Activated CD4-positive, alpha-beta T cell treated with anti-CD3 and anti-CD28 coated beads for 1 hour (primary cell): ENCODE measurements around the gene TMEM101.
"Not testable (repeated sequence)": the region's sequence is repeated elsewhere in the genome, so short reads cannot be mapped to it uniquely, and the experiment has no call there.

ENCODE experiments used
- DNase-seq: peaks from one replicate; pipeline ENCODE4 v3.0.0-alpha.2; 2020

The TMEM101 gene

DNA sequence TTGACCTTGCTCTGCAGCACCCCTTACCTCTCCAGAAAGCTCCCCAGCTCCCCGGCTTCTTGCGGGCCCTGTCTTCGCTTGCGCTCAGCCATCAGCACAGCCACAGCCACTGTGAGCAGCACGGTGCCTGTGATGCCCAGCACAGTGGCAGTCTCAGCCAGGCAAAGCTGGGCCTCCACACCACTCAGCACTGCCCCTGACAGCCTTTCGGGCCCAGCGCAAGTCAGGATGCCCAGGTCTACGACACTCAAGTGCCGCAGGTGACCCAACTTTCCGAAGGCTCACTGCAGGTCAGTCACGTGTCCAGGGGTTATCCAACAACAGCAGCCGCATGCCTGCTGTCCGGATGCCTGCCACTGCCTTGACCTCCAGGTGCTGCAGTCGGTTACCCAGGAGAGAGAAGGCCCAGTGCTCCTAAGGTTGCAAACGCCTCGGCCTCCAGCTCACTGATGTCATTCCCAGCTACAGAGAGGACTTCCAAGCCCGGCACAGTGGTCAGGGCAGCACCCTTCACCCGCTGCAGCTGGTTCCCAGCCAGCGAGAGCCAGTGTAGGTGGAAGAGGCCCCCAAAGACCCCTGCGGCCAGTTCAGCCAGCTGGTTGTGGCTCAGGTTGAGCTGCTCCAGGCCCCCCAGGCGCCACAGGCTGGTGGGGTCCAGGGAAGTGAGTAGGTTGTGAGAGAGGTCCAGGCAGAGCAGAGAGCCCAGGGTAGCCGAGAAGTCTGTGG, 8.9 kb upstream of the TMEM101 start:
- no peak for DNase-seq

DNA sequence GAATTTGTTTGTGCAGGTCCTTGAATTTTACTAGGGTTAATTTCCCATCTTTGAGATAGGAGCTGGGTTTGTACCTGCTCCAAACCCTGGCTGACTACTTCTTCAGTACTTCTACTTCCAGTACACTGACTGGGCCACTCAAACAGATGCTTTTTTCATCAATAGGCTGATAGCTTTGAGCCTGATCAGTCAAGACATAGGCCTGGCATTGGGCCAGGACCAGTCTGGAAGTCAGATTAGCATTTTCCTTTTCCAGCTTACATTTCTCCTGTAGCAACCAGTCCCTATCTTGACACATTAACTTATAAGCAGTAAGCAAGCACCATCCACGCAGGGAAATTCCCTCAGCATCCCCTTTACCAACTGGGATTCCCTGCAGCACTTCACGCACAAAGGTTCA, 7.5 kb upstream of the TMEM101 start:
- DNase-seq = no peak

DNA sequence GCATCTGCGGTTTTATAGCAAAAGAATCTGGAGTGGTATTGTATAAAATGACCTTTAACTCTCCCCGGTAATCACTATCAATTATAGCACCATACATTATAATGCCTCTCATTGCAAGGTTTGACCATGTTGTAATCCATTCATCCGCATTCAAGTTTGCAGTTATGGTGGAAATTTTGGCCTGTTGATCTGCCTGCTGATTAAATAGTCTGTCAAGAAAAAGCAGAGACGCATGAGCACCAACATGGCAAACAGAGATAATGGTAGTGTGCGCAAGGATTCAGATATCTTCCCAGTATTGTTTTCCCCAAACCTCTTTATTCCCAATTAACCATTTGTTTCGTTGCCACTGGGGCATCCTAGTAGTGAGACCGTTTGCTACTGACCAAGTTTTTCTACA, 6.5 kb upstream of the TMEM101 start:
- DNase-seq = not testable (repeated sequence)

DNA sequence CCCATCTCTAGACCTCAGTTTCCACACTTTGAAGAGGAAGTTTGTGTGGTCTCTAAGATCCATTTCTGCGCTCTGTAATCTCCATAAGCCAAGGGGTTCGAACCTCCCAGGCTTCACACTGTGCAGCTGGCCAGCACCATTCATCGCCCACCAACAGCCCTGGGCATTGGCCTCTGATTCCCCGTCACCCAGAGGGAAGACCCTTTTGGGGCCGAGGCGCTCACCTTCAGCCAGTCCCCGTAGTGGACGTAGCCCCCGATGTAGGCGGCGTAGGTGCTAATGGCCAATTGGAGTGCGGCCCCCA, 678 bp downstream of the TMEM101 start:
- no peak for DNase-seq

DNA sequence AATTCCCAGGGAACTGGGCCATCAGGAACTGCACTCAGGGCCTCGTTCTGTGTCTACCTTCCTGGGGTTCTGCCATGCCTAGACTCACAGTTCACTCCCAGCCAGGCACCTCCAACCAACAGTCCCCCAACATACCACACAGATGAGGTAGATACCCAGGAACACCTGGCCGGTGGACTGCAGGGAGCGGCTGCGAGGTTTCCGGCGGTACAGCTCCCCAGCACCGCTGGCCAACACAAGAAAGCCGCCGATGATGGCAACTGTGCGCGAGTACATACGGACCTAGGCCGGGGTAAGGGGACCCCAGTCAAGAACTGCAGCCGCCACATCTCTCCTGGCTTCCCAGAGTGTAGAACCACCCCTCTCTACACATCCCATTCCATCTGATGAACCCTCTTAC, 1.9 kb downstream of the TMEM101 start:
- DNase-seq = no peak

DNA sequence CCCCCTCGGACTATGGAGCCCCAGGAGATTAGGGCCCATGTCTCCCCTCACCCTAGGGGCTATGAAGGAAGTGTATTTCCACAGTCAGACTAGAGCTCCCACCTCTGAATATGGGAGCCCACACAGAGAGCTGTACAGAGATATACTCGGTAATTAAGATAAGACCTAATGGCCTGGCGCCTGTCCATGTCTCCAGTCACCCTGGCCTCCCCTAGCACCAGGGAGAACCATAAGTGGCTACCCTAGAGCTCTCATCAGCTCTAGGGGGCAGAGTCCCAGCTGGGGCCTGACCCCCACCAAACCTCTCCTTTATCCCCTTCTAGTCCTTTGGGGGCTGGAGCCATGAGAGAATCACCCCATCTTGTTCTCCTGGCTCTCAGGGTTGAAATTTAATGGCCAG, 2.4 kb downstream of the TMEM101 start:
- DNase-seq = no peak

DNA sequence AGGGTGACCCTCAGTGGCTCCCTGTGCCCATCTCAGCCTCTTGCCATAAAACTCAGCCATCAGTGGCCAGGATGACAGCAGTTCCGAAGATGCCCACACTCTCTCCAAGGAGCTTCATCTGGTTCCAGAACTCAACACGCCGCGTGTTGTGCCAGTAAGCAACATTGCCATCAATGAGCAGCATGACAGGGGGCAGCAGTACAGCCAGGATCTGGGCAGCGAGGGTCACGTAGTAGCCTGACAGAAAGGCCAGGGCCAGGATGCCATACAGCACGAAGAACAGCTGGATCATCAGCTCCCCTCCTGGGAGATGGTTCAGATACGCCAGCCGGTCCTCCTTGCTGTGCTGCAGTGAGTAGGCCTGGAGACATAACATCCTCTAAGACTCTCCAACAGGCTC, 2.9 kb downstream of the TMEM101 start:
- no peak for DNase-seq

DNA sequence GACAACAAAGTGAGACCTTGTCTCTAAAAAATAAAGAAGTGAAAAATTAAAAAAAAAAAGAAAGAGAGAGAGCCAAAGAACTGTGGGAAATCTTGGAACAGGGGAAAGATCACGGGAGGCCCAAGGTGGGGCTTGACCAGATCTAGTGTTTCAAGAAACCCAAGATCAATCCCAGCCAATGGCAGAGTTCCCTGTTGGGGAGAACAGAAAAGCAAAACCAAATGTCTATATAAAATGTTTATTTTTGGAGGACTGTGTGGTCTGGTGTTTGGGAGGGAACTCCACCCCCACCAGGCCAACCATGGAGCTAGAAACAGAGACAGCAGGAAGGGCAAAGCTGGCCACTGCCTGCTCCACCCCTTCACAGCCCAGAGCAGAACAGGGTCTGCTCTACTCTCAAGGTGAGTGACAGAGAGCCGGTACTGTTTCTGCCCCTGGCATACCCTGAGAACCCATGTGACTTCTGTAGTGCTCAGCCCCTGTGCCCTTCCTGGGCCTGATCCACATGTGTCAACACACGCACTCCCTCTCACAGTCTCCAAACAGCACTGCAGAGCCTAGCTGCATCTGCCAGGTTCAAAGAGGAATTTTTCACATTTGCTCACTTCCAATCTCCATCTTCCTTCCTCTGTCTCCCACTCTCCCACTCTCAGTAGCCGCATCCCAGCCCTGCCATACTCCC, 3.7 kb downstream of the TMEM101 start:
- no peak for DNase-seq

DNA sequence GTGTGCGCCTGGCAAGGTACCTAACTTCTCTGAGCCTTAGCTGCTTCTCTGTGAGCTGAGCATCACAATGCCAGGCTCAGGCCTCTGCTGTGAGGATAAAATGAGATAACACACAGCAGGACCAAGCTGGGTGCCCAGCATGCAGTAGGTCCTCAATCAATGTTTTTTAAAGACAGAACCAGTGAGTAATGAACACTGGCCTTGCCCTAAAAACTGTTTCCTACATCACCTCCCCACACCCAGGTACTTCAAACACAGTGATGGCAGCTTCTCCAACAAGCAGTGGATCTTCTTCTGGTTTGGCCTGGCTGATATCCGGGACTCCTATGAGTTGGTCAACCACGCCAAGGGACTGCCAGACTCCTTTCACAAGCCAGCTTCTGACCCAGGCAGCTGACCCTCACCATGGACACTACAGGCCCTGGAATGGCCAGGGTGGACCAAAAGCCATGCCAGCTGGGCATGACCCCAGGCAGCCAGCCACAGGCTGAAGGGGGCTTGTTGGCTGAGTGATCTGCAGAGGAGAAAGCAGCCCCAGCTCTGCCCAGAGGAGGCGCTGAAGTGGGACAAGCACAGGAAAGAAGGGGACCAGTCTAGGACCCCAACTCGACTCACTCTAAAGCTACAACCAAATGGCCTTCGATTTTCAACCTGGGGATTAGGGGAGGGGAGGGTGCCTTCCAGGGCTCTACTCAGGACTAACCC, 6.4 kb downstream of the TMEM101 start:
- no peak for DNase-seq

DNA sequence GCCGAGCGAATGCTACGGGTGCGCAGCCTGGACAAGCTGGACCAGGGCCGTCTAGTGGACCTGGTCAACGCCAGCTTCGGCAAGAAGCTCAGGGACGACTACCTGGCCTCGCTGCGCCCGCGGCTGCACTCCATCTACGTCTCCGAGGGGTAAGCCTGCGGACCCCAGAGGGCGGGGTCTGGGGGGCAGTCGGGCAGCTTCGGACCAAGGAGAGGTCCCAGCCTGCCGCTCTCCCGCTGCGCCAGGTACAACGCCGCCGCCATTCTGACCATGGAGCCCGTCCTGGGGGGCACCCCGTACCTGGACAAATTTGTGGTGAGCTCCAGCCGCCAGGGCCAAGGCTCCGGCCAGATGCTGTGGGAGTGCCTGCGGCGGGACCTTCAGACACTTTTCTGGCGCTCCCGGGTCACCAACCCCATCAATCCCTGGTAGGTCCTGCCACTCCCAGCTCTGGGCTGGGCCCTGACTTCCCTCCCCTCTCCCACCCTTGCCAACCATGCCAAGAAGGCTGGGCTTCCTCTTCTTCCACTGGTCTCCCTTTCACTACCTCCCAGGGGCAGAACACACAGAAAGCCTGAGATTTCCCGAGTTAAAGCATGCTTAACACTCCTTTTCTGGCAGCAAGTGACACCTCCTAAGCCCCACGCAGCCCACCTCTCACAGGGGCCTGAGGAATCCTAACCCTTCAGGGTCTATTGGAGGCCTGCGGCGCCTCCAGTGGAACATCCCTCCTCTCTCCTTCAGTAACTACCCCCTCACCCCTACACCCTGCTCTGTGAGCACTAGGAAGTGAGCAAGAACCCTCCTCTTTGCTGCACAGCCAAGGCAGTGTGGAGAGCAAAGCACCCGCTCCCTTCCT, 7.2 kb downstream of the TMEM101 start:
- no peak for DNase-seq

DNA sequence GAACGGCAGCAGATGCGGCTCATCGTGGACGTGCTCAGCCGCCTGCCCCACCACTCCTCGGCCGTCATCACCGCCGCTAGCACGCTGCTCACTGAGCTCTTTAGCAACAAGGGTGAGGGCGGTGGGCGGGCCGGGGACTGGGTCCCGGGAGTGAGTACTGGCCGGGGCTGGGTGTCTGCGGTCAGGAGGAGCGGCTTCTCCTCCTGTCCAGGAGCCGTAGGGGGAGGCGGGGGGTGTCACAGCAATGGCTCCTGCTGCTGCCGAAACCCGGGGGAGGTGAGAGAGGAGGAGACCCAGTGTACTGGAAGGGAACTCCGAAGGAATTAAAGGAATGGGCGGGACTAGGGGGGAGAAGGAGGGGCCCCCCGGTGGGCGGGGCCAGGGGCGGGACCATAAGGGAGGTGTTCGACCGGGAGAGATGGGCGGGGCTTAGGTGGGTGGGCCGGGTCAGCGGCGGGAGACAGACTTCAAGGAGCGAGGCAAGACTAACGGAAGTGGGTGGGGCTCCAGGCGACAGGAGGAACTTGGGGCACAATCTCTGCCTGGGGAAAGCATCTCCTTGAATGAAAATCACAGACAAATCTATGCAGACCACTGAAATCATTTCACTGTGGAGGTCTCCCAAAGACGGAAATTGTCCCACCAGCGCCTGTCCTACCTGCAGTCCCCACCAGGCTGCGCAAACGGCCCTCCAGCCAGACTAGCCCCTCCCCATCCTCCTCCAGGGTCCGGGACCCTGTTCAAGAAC, 8.0 kb downstream of the TMEM101 start:
- DNase-seq = peak; percentile 92

DNA sequence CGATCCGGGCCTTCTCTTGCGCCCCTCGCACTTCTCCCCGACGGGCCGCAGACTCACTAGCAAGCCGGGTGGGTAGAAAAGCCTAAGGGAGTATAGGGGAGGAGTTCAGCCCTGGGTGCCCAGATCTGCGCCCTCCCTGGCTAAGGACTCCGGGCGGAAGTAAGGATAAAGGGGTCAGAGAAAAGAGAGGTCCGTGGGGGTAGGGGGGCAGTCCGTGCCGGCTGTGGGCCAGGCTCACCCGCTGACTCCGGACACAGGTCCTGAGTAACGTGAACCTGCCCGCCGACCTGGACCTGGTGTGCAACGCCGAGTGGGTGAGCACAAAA, 8.5 kb downstream of the TMEM101 start:
- no peak for DNase-seq

DNA sequence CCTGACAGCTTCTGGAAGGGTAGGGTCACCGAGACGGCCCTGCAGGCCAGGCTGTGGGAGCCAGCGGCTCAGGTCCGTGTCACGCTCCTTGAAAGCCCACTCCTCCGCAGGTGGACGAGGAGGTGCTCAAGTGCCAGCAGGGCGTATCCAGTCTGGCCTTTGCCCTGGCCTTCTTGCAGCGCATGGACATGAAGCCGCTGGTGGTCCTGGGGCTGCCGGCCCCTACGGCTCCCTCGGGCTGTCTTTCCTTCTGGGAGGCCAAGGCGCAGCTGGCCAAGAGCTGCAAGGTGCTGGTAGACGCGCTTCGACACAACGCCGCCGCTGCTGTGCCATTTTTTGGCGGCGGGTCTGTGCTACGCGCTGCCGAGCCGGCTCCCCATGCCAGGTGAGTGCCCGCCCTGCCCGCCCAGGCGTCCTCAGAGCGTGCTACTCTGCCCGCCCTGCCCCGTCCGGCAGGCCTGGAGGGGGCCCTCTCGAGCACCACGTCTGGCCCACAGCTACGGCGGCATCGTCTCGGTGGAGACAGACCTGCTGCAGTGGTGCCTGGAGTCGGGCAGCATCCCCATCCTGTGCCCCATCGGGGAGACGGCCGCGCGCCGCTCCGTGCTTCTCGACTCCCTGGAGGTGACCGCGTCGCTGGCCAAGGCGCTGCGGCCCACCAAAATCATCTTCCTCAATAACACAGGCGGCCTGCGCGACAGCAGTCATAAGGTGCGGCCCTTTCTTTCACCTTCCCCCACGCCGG, 9.1 kb downstream of the TMEM101 start:
- DNase-seq = peak; percentile 23

DNA sequence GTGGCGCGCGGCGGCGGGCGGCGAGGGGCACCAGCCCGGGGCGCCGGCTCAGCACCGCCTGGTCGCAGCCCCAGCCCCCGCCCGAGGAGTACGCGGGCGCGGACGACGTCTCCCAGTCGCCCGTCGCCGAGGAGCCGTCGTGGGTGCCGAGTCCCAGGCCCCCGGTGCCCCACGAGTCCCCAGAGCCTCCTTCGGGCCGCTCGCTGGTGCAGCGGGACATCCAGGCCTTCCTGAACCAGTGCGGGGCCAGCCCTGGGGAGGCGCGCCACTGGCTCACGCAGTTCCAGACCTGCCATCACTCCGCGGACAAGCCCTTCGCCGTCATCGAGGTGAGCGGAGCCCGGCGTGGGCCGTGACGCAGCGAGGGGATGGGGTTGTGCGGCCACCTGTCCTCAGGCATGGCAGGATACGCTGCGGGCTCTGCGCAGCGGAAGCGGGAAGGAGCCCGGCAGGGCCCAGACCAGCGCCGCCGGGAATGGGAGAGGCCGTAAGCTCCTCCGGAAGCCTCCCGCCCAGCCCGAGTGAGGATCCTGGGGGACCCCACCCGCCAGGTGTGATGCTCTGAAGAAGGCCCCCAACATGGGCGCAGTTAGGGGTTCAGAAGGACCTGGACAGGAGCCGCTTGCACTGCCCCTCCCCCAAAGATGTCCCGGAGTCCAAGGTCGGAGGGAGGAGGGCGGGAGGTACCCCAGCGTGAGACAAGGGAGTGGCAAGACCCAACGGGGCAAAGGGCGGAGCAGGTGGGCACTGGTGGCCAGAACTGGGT, 9.8 kb downstream of the TMEM101 start:
- DNase-seq = no peak

DNA sequence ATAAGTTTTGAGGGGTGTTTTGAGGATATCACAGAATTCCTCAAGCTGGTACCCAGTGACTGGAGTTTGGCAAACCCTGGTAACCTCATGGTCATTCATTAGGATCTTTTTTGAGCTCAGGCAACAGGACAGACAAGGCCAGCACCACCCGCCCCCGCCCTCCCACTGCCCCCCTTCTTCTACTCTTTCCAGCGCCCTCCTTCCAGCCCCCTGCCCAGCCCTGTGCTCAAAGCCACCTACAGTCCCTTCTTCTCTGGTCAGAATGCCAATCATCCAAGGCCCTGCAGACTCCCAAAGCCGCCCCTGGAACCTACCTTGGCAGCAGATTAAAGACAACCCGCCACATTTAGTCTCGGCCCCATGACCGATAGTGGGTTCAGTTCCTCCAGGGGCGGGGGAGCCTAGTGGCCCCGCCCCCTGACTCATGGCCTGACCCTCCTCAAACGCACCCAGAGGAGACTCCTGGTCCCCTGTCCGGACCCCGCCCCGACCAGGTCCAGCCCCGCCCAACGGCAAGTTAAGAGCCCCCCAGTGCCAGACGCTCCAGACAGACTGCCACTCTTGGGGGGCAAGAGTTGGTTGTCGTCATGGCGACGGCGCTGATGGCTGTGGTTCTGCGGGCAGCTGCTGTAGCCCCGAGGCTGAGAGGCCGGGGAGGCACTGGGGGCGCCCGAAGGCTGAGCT, 10.5 kb downstream of the TMEM101 start, which contains the start of gene NAGS:
Gene NAGS (plus strand): TSS at position 546 of the 684 bp plus-strand sequence. CDS start 42 bp downstream, at position 588.
- no peak for DNase-seq

DNA sequence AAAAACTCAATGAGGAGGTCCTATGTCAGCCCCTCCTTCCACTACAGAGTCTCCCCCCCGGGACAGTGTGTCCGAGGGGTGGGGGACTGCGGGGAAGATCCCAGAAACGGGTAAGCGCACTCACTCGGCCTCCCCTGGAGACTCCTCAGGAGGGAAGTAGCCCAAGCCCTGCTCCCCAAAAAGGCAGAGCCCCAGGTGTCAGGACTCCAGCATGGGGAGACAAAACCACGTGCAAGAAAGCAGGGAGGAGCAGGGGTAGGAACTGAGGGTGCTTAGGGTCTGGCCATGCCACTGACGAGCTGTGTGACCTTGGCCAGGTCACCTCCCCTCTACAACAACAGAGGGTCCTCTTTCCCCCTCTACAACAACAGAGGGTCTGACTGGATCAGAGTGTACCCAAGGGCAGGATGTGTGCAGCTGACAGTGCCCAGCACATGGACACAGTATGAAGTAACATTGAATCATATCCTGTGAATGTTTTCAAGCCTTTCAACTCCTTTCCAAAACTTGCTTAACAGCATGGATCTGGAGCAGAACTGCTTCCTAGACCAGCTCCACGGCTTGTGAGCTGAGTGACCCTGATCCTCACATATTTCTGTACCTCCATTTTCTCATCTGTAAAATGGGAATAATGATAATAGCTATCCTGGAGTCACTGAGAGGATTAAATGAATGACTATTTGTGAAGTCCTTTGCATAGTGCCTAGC, 12.5 kb downstream of the TMEM101 start:
- no peak for DNase-seq

DNA sequence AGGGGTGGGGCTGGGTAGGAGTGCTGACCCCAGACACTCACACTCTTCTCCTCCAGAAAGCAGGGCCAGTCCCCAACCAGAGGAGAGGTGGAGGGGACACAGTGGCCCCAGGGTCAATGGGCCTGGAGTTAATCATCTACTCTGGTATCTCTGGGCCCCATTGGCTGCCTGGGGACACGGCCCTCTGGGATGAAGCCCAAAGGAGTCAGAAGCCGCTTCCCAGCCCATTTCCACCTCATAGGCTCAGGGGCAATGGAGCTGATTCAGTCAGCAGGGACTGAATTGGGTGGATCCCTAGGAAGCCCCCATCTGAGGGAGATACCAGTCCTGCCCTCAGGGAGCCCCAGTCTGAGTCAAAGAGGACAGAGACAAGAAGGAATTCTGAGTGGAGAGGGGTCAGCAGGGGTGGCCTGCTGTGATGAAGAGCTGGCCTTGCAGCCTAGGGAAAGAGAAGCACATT, 13.3 kb downstream of the TMEM101 start:
- no peak for DNase-seq

DNA sequence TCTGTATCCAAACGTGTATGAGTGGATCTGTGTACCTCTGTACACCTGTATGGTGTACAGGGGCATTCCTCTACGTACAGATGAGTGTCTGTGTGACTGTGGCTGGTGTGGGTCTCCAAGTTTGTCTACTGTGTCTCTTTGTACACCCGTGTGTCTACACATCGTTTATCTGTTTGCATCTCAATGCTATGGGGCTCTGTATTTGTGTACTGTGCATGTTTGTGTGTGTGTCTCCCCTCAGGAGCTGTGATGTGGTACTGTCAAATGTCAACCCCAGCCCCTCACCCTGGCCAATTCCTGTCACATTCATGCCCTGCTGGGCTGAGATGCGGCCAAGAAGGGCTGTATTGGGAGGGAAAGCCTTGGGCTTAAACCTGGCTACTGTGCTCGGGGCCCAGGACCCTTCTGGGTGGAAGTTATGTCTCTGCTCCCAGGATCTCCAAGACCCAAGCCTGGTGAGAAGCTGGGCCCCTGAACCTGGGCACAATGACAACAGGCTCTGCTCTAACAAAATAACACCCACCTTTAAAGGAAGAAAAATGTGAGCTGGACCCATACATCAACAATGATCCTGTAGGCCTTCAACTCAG, 13.8 kb downstream of the TMEM101 start:
- DNase-seq = no peak

DNA sequence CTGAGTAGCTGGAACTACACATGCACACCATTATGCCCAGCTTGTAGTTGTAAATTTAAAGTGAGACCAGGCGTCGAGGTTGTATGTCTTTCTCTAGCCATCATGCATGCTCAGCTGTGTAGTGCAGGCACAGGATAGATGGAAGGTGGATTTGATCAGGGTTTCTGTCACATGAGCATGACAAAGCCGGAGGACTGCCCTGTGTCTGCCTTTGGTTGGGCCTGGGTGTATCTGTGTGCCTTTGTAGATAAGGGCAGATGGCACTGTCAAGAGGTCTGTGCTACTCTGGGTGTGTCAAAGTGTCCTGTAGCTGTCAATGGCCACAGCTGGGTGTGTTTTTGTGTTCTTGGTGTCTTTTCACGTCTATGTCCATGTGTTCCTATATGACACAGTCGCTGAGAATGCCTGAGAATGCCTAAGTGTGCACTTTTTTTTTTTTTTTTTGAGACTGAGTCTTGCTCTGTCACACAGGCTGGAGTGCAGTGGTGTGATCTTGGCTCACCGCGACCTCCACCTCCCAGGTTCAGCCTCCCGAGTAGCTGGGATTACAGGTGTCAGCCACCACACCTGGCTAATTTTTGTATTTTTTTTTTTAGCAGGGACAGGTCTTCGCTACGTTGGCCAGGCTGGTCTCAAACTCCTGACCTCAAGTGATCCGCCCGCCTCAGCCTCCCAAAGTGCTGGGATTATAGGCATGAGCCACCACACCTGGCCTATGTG, 14.5 kb downstream of the TMEM101 start:
- DNase-seq = no peak
